NCI-H524 treated with DMSO at 0.1 percent for 48 hours (cell line): ENCODE results near the gene SPATA20.

Experiments used
- DNase-seq: peaks from one replicate; lab custom pipeline; 2025; lab: John Stamatoyannopoulos, UW

SPATA20 gene

GRCh38 chr17:50602836-50603235 is 55.9 kb downstream of the SPATA20 start:
- no peak for DNase-seq

DNA sequence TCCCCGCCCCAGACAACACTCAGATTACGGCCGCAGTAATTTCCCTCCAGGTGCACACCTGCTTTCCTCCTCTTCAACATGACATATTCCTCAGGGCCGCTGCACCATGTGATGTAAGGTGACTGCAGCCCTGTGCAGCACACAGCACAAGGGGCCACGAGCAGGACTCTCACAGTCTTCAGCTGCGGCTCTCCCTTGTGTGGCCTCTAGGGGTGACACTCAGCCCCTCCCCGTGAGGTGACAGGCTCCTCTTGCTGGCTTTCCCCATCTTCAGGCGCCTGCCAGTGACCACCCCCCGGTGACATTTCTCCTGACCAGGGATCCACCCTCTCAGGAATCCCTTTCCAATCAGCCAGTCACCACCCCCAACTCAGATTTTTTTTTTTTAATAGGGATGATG is 56.4 kb downstream of the SPATA20 start:
- no peak for DNase-seq

DNA sequence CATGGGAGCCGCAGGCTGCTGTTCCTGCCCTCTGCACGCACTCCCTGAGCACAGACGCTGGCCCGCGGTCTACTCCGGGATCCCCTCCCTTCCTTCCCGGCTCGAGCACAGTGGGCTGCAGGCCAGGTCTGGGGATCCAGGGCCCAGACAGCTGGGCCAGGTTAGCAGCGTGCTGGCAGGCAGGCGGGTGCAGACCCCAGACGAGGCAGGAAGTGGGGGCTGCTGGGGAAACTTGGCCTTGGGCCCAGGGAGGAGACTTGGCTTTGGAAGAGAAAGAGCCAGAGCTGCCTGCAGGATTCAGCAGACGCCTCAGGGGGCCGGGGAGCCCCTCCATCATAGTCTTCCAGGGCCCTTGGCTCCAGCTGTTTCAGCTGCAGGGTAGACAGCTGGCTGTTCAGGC is 57.5 kb downstream of the SPATA20 start:
- peak; percentile 55 for DNase-seq

DNA sequence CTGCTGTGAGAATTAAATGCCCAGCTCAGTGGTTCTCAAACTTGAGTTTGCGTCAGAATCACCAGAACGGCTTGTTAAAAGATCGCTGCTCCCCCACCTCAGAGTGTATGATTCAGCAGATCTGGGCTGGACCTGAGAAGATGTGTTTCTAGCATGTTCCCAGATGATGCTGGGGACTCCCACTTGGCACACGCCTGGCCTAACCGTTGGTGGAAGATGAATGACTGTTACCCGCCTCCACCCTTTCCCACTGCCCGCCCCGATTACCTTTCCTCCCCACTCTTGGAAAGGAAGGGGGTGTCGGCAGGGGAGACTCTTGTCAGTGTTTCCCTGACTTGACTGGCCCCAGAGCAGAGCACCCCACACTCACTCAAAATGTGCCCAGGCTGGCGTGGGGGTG is 58.5 kb downstream of the SPATA20 start:
- no peak for DNase-seq
